HepG2 (cell line): Measurements from ENCODE around the gene CDC42BPG. TPM values are rescaled to one million over a fixed set of nuclear protein-coding genes. Genes with fewer than 3 reads are reported as not detected.

ENCODE experiments used
- CREB1 ChIP-seq, 2 experiments: fragments of 450-650 bp in 1 of 2; IDR thresholded peaks; 2 replicates each; pipeline ENCODE4 v1.6.1; 2016 to 2017; ENCODE audit warnings: control low read depth in 1 of 2, mild to moderate bottlenecking in 1 of 2, missing compliant biosample characterization in 1 of 2, missing genetic modification characterization in 1 of 2
- DPF2 ChIP-seq: sonication (generic); formaldehyde crosslinking; IDR thresholded peaks from 2 replicates; pipeline ENCODE4 v1.4.0; 2020; ENCODE audit warnings: mild to moderate bottlenecking, low read depth, missing genetic modification reagents, borderline replicate concordance
- GABPB1 ChIP-seq: IDR thresholded peaks from 2 replicates; pipeline ENCODE4 v1.6.1; 2016; ENCODE audit warnings: mild to moderate bottlenecking, missing genetic modification reagents, moderate library complexity, missing compliant biosample characterization
- HOXA3 ChIP-seq: sonication (generic); formaldehyde crosslinking; IDR thresholded peaks from 2 replicates; pipeline ENCODE4 v1.5.0; 2020; ENCODE audit warnings: missing genetic modification reagents
- KAT7 ChIP-seq: IDR thresholded peaks from 2 replicates; pipeline ENCODE4 v1.6.1; 2018; ENCODE audit warnings: borderline replicate concordance, missing compliant biosample characterization
- KDM5B ChIP-seq: sonication (generic); formaldehyde crosslinking; IDR thresholded peaks from 2 replicates; pipeline ENCODE4 v1.4.0; 2020; ENCODE audit warnings: missing genetic modification reagents, mild to moderate bottlenecking, borderline replicate concordance
- KLF16 ChIP-seq, 2 experiments: sonication (generic) in 1 of 2; formaldehyde crosslinking in 1 of 2; IDR thresholded peaks; 2 replicates each; pipeline versions ENCODE4 v1.6.1 to v1.8.0; 2016 to 2023; ENCODE audit warnings: missing genetic modification reagents in 2 of 2, missing compliant biosample characterization in 1 of 2
- MBD4 ChIP-seq: IDR thresholded peaks from 2 replicates; pipeline ENCODE4 v1.6.1; 2012; ENCODE audit warnings: low read length, inconsistent platforms, borderline replicate concordance
- MIER2 ChIP-seq: IDR thresholded peaks from 2 replicates; pipeline ENCODE4 v1.6.1; 2016; ENCODE audit warnings: missing biosample characterization, missing genetic modification reagents
- NCOR1 ChIP-seq: fragments of 200-600 bp; sonication (generic); IDR thresholded peaks from 2 replicates; pipeline ENCODE4 v1.7.0; 2017; ENCODE audit warnings: antibody characterized with exemption, low read length, borderline replicate concordance
- NR1H2 ChIP-seq: sonication (generic); formaldehyde crosslinking; IDR thresholded peaks from 2 replicates; pipeline ENCODE4 v1.8.1; 2022; ENCODE audit warnings: low read depth, missing genetic modification reagents, borderline replicate concordance
- POLR2A ChIP-seq, 2 experiments: IDR thresholded peaks; 2 replicates each; pipeline ENCODE4 v1.6.1; 2011; ENCODE audit warnings: low read depth in 2 of 2, low read length in 2 of 2, mild to moderate bottlenecking in 1 of 2, moderate library complexity in 1 of 2; ENCODE audit not compliant: insufficient read depth in 1 of 2
- SALL2 ChIP-seq: sonication (generic); formaldehyde crosslinking; IDR thresholded peaks from 2 replicates; pipeline ENCODE4 v1.8.1; 2023; ENCODE audit warnings: mild to moderate bottlenecking, missing genetic modification reagents, inconsistent platforms
- SATB2 ChIP-seq: sonication (generic); formaldehyde crosslinking; IDR thresholded peaks from 2 replicates; pipeline ENCODE4 v1.5.0; 2020; ENCODE audit warnings: missing genetic modification reagents
- TAF1 ChIP-seq: sonication (generic); formaldehyde crosslinking; IDR thresholded peaks from 2 replicates; pipeline ENCODE4 v1.4.0; 2020; ENCODE audit warnings: missing genetic modification reagents
- TCF12 ChIP-seq, 2 experiments: fragments of 450-650 bp in 1 of 2; sonication (generic) in 1 of 2; formaldehyde crosslinking in 1 of 2; IDR thresholded peaks; 2 replicates each; pipeline versions ENCODE4 v1.6.1 to v1.8.0; 2017 to 2022; ENCODE audit warnings: antibody characterized with exemption in 1 of 2, mild to moderate bottlenecking in 1 of 2, missing genetic modification reagents in 1 of 2, moderate library complexity in 1 of 2
- ZBTB7A ChIP-seq: sonication (generic); formaldehyde crosslinking; IDR thresholded peaks from 2 replicates; pipeline ENCODE4 v1.8.0; 2022; ENCODE audit warnings: mild to moderate bottlenecking, missing genetic modification reagents
- ZMYM3 ChIP-seq: sonication (generic); formaldehyde crosslinking; IDR thresholded peaks from 2 replicates; pipeline ENCODE4 v1.5.1; 2020; ENCODE audit warnings: mild to moderate bottlenecking, missing genetic modification reagents
- ZNF136 ChIP-seq: sonication (generic); formaldehyde crosslinking; IDR thresholded peaks from 2 replicates; pipeline ENCODE4 v1.8.1; 2022; ENCODE audit warnings: low read depth, mild to moderate bottlenecking, moderate library complexity, missing genetic modification reagents
- ZNF263 ChIP-seq: sonication (generic); formaldehyde crosslinking; IDR thresholded peaks from 2 replicates; pipeline ENCODE4 v1.4.0; 2020; ENCODE audit warnings: missing genetic modification reagents
- ZNF34 ChIP-seq: sonication (generic); formaldehyde crosslinking; IDR thresholded peaks from 2 replicates; pipeline ENCODE4 v1.4.0; 2020; ENCODE audit warnings: mild to moderate bottlenecking, missing genetic modification reagents, borderline replicate concordance
- ZNF644 ChIP-seq: IDR thresholded peaks from 2 replicates; pipeline ENCODE4 v1.6.1; 2016; ENCODE audit warnings: low read depth
- polyA plus RNA-seq, 8 experiments: library from polyadenylated mRNA; depleted of rRNA in 3 of 8; stranded (reverse) in 7 of 8; unstranded in 1 of 8; fragments of >200 nt; fragmentation: Illumina TruSeq in 4 of 8; extraction: Trizol in 4 of 8; gene quantifications; 2 replicates each; pipeline versions ENCODE4 v1.2.1 to v1.2.3, GENCODE V29; 2011 to 2016; ENCODE audit warnings: low read depth in 4 of 8, missing spikeins in 1 of 8, mixed read lengths in 1 of 8; ENCODE audit not compliant: insufficient read depth in 1 of 8
- total RNA-seq, 5 experiments: library from RNA; depleted of rRNA; stranded (reverse); fragments of >200 nt; fragmentation: Illumina TruSeq; extraction: Trizol; gene quantifications; 2 replicates each; pipeline ENCODE4 v1.2.3, GENCODE V29; 2016; ENCODE audit warnings: low read depth in 1 of 5
- TF ChIP-seq, protein P1 (sequence below): IDR thresholded peaks from 2 replicates; pipeline ENCODE4 v1.6.1; 2018; ENCODE audit warnings: missing genetic modification reagents, mild to moderate bottlenecking, missing compliant biosample characterization
- TF ChIP-seq, protein P2 (sequence below): IDR thresholded peaks from 2 replicates; pipeline ENCODE4 v1.6.1; 2016; ENCODE audit warnings: mild to moderate bottlenecking, missing biosample characterization, missing genetic modification reagents
- TF ChIP-seq, protein P3 (sequence below): sonication (generic); formaldehyde crosslinking; IDR thresholded peaks from 2 replicates; pipeline ENCODE4 v1.4.0; 2020; ENCODE audit warnings: missing genetic modification reagents
- TF ChIP-seq, protein P4 (sequence below): sonication (generic); formaldehyde crosslinking; conservative IDR thresholded peaks from 2 replicates; pipeline ENCODE4 v1.8.0; 2022; ENCODE audit warnings: mild to moderate bottlenecking, moderate library complexity, missing genetic modification reagents

Gene CDC42BPG
- total and polyA plus RNA-seq, 2 of the 13 experiments (the other 11 are each of a cell fraction or from before 2014, with no cell fraction given): 0.55 to 1.4 TPM

DNA sequence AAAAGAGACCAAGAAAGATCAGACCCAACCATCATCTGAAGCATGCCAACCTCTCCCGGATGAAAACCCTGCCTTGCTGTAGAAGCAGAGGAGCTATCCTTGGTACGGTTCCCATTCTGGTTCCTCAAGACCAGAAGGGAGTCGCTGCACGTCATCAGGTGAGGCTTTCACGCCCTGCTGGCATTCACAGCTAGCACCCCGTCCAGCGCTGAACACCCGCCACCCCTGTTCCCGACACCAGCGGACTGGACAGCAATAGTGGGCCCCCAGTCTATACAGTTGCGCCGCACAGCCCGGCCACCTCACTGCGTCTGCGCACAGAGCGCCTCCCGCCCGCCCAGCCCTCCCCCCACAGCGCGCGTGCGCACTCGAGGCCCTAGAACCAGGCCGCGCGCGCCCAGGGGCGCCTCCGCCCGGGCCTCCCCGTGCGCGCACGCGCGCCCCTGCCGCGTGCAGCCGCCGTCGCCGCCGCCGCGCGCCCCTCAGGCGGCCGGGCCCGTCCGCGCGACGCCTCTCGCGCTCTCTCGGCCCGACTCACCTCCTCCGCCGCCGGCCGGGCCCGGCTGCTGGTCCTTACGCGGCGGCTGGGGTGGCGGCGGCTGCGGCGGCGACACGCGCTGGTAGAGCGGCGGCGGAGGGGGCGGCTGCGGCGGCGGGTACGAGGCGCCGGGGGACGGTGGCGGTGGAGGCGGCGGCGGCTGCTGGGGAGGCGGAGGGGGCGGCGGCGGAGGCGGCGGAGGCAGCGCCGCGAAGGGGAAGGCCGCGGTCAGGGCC is 66.8 kb downstream of the CDC42BPG start (continued):
- TF ChIP-seq MIER2 (CRISPR knock-in tag) (peak; percentile 67; the same call in 1 of the 2 replicates), ZNF34 (no peak), SALL2 (CRISPR knock-in tag) (no peak), ZBTB7A (CRISPR knock-in tag) (no peak), TCF12 (IDR thresholded peaks at IDR 0.05) (no peak), TCF12 (CRISPR knock-in tag; IDR thresholded peaks at IDR 0.05) (no peak), ZNF644 (CRISPR knock-in tag) (no peak), KDM5B (CRISPR knock-in tag) (no peak), POLR2A (IDR thresholded peaks at IDR 0.05; ENCODE audit: insufficient read depth in 1 of 2, low read depth in 2 of 2, low read length in 2 of 2) (peak; percentile 30 to 41), DPF2 (no peak), ZNF136 (no peak), HOXA3 (CRISPR knock-in tag) (no peak), GABPB1 (CRISPR knock-in tag) (0 out of 2 replicates have a peak, but pooled peaks have one; percentile 20), SATB2 (no peak), NCOR1 (no peak), MBD4 (no peak), ZNF263 (CRISPR knock-in tag) (no peak), KAT7 (CRISPR knock-in tag) (no peak; the same call in 1 of the 2 replicates), CREB1 (IDR thresholded peaks at IDR 0.05) (0 out of 2 replicates have a peak, but pooled peaks have one; percentile 15), CREB1 (CRISPR knock-in tag; IDR thresholded peaks at IDR 0.05) (no peak), KLF16 (CRISPR knock-in tag; IDR thresholded peaks at IDR 0.05) (0 out of 4 replicates have a peak, but pooled peaks of 1 of the 2 experiments have one; percentile 39), ZMYM3 (no peak), TAF1 (CRISPR knock-in tag) (peak; percentile 49; the same call in 1 of the 2 replicates), NR1H2 (CRISPR knock-in tag) (no peak)
- TF ChIP-seq, protein P1, sequence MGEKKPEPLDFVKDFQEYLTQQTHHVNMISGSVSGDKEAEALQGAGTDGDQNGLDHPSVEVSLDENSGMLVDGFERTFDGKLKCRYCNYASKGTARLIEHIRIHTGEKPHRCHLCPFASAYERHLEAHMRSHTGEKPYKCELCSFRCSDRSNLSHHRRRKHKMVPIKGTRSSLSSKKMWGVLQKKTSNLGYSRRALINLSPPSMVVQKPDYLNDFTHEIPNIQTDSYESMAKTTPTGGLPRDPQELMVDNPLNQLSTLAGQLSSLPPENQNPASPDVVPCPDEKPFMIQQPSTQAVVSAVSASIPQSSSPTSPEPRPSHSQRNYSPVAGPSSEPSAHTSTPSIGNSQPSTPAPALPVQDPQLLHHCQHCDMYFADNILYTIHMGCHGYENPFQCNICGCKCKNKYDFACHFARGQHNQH (CRISPR knock-in tag): 0 out of 2 replicates have a peak, but pooled peaks have one; percentile 22
- TF ChIP-seq, protein P2, sequence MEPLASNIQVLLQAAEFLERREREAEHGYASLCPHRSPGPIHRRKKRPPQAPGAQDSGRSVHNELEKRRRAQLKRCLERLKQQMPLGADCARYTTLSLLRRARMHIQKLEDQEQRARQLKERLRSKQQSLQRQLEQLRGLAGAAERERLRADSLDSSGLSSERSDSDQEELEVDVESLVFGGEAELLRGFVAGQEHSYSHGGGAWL (CRISPR knock-in tag): 0 out of 2 replicates have a peak, but pooled peaks have one; percentile 41
- TF ChIP-seq, protein P3, sequence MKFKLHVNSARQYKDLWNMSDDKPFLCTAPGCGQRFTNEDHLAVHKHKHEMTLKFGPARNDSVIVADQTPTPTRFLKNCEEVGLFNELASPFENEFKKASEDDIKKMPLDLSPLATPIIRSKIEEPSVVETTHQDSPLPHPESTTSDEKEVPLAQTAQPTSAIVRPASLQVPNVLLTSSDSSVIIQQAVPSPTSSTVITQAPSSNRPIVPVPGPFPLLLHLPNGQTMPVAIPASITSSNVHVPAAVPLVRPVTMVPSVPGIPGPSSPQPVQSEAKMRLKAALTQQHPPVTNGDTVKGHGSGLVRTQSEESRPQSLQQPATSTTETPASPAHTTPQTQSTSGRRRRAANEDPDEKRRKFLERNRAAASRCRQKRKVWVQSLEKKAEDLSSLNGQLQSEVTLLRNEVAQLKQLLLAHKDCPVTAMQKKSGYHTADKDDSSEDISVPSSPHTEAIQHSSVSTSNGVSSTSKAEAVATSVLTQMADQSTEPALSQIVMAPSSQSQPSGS (CRISPR knock-in tag): no peak
- TF ChIP-seq, protein P4, sequence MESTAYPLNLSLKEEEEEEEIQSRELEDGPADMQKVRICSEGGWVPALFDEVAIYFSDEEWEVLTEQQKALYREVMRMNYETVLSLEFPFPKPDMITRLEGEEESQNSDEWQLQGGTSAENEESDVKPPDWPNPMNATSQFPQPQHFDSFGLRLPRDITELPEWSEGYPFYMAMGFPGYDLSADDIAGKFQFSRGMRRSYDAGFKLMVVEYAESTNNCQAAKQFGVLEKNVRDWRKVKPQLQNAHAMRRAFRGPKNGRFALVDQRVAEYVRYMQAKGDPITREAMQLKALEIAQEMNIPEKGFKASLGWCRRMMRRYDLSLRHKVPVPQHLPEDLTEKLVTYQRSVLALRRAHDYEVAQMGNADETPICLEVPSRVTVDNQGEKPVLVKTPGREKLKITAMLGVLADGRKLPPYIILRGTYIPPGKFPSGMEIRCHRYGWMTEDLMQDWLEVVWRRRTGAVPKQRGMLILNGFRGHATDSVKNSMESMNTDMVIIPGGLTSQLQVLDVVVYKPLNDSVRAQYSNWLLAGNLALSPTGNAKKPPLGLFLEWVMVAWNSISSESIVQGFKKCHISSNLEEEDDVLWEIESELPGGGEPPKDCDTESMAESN (CRISPR knock-in tag): 0 out of 2 replicates have a peak, but pooled peaks have one; percentile 30
